GM19455 (cell line): ENCODE data around the gene UCP1.
"Not testable (repeated sequence)": the region's sequence is repeated elsewhere in the genome, so short reads cannot be mapped to it uniquely, and the experiment has no call there.

Experiments
- ATAC-seq: cut with Tn5 transposase; IDR thresholded peaks from one replicate; pipeline ENCODE4 v1.9.1; 2021; ENCODE audit not compliant: unreplicated experiment

Gene UCP1

DNA sequence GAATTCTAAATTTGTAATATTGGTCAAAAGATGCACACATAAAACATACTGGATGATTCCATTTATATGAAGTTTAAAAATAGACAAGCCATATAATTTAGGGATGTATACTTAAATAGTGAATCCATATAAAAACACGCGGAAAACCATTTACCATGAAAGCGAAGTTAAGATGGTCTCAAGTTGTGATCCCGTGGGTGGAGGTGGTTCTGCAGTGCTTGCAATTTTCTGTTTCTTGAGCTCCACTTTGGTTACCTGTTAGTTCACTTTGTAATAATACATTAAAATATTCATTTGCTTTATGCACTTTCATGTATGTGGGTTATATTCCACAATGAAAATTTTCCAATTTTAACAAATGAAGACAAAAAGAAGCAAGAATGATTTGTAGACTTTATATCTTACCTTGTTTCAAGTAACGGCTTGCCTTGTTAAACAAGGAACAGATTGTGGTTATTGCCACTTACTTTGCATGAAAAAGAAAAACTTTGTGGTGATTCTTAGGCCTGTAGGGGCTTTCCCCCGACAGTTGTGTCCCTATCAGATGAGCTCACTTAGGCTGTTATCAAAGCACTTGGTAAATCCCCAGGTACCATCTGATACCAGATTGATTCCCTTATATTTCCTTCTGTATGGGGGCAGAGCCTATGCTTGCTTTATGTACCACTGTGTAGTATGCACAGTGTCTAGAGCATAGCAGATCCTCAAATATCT is 12.2 kb downstream of the UCP1 start:
- peak; percentile 99 for ATAC-seq

DNA sequence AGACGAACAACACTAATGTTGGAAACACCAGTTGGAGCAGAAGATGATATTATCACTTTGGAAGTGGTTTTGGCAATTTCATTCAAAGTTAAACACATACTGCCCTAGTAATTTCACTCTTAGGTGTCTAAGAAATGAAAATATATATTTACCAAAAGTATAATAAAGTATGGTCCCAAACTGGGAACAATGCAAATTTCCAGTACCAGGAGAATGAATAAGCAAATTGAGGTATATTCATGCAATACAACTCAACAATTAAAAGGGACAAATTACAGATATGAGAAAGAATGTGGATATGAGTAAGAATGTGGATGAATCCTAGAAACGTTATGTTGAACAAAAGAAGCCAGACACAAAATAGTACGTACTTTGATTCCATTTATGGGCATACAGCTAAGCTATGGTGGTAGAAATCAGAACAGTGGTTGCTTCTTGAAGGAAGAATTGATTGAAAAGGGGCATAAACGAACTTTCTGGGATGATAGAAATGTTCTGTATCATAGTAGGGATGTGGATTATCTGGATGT is 34.7 kb downstream of the UCP1 start:
- no peak for ATAC-seq

DNA sequence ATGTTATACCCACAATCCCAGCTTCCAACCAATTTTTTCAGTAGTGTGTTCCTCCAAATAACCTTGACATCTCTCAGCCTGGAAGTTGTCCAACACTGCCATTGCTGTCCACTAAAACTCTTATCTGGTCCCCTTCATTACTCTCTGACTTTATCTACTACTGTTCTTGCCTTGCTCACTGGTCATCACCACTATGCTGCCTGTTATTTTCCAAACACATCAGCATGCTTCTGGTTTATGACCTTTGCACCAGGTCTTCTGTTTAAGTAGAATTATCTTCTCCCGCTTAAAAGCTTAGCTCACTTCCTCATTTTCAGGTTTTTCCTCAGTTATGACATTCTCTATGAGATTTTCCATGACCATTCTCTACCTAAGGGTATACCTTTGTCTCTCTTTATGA is 39.3 kb downstream of the UCP1 start:
- no peak for ATAC-seq

DNA sequence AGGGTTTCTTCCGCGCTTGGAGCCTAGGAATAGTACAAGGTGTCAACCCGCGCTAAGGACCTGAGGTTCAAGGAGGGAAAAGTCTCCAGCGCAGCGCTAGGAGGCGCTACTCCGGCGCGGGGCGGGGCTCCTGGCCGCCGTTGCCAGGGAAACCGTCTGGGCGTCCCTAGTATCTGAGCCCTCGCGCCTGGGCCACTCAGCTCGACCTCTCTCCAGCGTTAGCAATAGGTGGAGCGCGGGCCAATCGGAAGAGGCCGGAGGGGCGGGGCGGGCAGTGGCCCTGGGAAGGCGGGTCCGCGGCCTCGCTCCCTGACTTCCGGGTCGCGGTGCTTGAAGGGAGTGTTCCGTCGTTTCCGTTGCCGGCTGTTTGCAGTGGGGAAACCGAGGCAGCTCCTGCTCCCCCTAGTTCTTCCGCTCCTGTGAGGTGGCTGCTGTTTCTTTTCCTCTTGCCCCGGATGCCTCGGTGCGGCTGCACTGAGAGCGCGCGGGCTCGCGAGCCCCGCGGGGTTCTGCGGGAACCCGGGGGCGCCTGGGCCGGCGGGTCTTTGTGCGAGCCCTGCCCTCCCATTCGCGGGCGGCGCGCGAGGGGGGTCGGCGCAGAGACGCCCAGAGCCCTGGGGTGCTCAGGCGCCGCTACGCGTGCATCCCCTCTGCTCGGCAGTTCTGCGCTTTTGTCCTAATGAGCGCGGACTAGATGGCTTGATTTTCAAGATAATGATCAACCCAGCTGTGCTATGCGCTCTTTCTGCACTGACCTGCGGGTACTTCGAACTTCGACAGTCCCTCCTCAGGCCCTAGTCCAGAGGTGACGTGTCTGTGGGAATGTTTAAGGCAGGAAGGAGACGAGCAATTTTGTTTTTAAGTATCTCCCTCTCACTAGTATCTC is 44.7 kb downstream of the UCP1 start, which contains the start of gene ELMOD2:
Gene ELMOD2, plus strand, starts transcription at position 312 of the 886 bp plus-strand sequence. CDS start 1,261 bp downstream, outside the sequence.
- peak; percentile 100 for ATAC-seq

DNA sequence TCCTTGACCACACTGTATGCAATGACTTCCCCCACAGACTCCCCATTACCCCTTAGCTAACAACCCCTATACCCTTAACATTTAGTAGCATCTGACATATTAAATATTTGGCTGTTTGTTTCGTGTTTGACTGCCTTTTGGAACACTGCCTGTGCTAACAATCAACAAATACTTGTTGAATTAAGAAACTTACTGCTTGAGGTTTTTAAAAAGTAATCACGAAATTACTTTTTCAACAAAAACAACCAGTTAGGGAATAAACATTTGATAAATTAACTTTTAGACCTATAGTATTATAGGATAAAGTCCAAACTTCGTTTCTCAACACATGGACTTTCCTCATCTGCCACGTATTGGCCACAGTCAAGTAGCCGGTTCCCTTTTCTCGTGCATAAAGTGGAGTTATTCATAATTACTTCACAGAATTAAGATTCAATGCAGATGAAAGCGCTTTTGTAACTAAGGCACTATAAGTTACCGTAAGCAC is 45.3 kb downstream of the UCP1 start:
- ATAC-seq = peak; percentile 23

DNA sequence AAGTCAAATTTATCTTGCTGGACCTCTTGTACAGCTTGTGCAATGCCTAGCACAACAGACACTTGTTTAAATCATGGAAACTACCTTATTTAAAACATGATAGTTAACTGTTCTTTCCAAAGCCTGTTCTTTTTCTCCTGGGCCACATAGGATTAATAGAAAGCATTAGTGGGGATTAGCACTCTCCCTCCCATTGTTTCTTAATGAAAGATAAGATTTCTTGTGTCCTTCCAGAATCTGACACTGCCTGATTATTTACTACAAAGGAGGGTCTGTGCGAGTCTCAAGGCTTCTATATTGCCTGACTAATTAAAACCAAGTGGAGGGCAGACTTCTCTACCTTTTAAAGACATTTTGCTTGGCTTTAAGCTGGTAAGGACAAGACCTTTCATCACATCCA is 53.3 kb downstream of the UCP1 start:
- no peak for ATAC-seq

DNA sequence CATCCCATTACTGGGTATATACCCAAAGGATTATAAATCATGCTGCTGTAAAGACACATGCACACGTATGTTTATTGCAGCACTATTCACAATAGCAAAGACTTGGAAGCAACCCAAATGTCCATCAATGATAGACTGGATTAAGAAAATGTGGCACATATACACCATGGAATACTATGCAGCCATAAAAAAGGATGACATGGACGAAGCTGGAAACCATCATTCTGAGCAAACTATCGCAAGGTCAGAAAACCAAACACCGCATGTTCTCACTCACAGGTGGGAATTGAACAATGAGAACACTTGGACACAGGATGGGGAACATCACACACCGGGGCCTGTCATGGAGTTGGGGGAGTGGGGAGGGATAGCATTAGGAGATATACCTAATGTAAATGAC is 55.0 kb downstream of the UCP1 start:
- ATAC-seq = not testable (repeated sequence)
